ENCODE data around the gene CCDC92.

The CCDC92 gene

DNA sequence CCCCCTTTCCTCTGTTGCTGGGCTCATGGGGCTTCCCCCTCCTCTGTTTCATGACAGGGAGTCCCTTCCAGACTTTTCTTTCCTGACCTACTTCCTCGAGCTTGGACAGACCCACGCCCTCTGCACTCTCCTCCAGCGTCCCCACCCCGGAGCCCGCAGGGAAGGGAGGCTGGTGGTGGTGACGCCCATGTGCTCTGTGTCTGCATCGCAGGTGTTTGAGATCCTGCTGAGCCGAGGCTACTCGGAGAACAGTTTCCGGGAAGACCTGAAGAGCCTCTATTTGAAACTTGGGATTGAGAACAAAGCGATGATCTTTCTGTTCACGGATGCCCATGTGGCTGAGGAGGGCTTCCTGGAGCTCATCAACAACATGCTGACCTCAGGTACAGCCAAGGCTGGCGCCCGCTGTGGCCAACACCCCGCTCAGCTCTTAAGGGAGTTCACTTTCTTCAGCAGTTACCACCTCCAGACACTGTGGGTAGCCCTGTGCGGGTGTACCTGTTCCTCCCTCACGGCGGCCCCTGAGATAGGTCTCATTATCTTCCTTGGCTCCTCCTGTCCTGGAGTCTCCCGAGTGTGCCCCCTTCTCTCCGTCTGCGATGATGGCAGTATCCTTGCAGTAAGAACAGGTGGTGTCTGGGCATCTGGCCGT is 85.6 kb downstream of the CCDC92 start:
- peaks cover 5% of the 10 kb centered on the region; the same call in 1 of the 2 replicates for H3K27me3 ChIP-seq (ENCODE audit: control insufficient read depth, low read length)
- no peaks in the 10 kb centered on the region for H3K9me3 ChIP-seq (ENCODE audit: control insufficient read depth, insufficient read depth, low read length)
- H3K9me2 ChIP-seq (replicated peaks; ENCODE audit: control insufficient read depth, low read length), result no peaks in the 10 kb centered on the region
- no peaks in the 10 kb centered on the region for H3K79me2 ChIP-seq (ENCODE audit: control insufficient read depth, low read length)
- H3F3A ChIP-seq (ENCODE audit: control insufficient read depth, insufficient read depth), result no peaks in the 10 kb centered on the region
- H3K36me3 ChIP-seq (ENCODE audit: control insufficient read depth, low read length), result no peaks in the 10 kb centered on the region
- no peak overlapping the region for H3K4me2 ChIP-seq (ENCODE audit: low read length)
- no peak overlapping the region for H3K4me3 ChIP-seq (ENCODE audit: low read length)
- TF ChIP-seq, protein P1, sequence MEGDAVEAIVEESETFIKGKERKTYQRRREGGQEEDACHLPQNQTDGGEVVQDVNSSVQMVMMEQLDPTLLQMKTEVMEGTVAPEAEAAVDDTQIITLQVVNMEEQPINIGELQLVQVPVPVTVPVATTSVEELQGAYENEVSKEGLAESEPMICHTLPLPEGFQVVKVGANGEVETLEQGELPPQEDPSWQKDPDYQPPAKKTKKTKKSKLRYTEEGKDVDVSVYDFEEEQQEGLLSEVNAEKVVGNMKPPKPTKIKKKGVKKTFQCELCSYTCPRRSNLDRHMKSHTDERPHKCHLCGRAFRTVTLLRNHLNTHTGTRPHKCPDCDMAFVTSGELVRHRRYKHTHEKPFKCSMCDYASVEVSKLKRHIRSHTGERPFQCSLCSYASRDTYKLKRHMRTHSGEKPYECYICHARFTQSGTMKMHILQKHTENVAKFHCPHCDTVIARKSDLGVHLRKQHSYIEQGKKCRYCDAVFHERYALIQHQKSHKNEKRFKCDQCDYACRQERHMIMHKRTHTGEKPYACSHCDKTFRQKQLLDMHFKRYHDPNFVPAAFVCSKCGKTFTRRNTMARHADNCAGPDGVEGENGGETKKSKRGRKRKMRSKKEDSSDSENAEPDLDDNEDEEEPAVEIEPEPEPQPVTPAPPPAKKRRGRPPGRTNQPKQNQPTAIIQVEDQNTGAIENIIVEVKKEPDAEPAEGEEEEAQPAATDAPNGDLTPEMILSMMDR (IDR thresholded peaks at IDR 0.05; ENCODE audit: low read depth, low read length, poor library complexity, severe bottlenecking), result no peak
- no peak for TF ChIP-seq EZH2phosphoT487 (IDR thresholded peaks at IDR 0.05; ENCODE audit: borderline replicate concordance, low read length)
- no peaks in the 10 kb centered on the region for H3K4me1 ChIP-seq (ENCODE audit: control insufficient read depth, low read length)
- no peaks in the 10 kb centered on the region for H4K20me1 ChIP-seq (ENCODE audit: control insufficient read depth, insufficient read depth, low read depth, low read length)
- H3K27ac ChIP-seq (ENCODE audit: low read depth, low read length), result no peak overlapping the region

DNA sequence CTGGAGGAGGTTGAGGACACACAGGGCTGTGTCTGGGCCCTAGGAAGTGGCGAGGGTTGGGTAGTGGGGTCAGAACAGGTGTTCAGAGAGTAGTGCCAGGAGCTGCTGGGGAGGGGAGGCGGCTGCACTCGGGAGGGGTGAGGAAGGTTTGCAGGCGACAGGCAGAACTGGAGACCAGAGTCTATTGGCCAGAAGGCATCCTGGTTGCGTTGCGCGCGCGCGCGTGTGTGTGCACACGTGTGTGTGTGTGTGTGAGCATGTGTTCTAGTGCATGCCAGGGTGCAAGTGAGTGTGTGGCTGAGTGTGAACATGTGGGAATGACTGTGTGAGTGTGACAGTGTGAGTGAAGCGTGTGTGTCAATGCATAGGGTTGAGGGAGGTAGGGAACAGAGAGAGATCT is 86.4 kb downstream of the CCDC92 start:
- no peaks in the 10 kb centered on the region for H3K36me3 ChIP-seq (ENCODE audit: control insufficient read depth, low read length)
- H4K20me1 ChIP-seq (ENCODE audit: control insufficient read depth, insufficient read depth, low read depth, low read length), result no peaks in the 10 kb centered on the region
- TF ChIP-seq EZH2phosphoT487 (IDR thresholded peaks at IDR 0.05; ENCODE audit: borderline replicate concordance, low read length), result no peak
- TF ChIP-seq, protein P1 (IDR thresholded peaks at IDR 0.05; ENCODE audit: low read depth, low read length, poor library complexity, severe bottlenecking), result no peak
- H3K9me2 ChIP-seq (replicated peaks; ENCODE audit: control insufficient read depth, low read length), result no peaks in the 10 kb centered on the region
- H3K4me1 ChIP-seq (ENCODE audit: control insufficient read depth, low read length), result no peaks in the 10 kb centered on the region
- no peak overlapping the region for H3K27ac ChIP-seq (ENCODE audit: low read depth, low read length)
- H3K79me2 ChIP-seq (ENCODE audit: control insufficient read depth, low read length), result no peaks in the 10 kb centered on the region
- no peaks in the 10 kb centered on the region for H3F3A ChIP-seq (ENCODE audit: control insufficient read depth, insufficient read depth)
- H3K4me3 ChIP-seq (ENCODE audit: low read length), result no peak overlapping the region
- no peaks in the 10 kb centered on the region for H3K9me3 ChIP-seq (ENCODE audit: control insufficient read depth, insufficient read depth, low read length)
- no peak overlapping the region for H3K4me2 ChIP-seq (ENCODE audit: low read length)
- peaks cover 5% of the 10 kb centered on the region; the same call in 1 of the 2 replicates for H3K27me3 ChIP-seq (ENCODE audit: control insufficient read depth, low read length)
